ENCODE data around the gene UCMA.

GRCh38 chr10:13213163-13213562 lies 21.0 kb downstream of the UCMA start:
- no peak for TF ChIP-seq CTCF (IDR thresholded peaks at IDR 0.05)
- no peak for TF ChIP-seq POLR2A (IDR thresholded peaks at IDR 0.05)
